Left forelimb (tissue), 1 donor: ENCODE measurements around the gene BCAM.
A peak's percentile ranks its signal among the peaks of the same experiment; 100 is the strongest.
"Not testable (repeated sequence)": the region's sequence is repeated elsewhere in the genome, so short reads cannot be mapped to it uniquely, and the experiment has no call there.

Experiments
- DNase-seq: peaks from one replicate; pipeline ENCODE4 v3.0.0-alpha.2; 2018; ENCODE audit warnings: low spot score

The BCAM gene

DNA sequence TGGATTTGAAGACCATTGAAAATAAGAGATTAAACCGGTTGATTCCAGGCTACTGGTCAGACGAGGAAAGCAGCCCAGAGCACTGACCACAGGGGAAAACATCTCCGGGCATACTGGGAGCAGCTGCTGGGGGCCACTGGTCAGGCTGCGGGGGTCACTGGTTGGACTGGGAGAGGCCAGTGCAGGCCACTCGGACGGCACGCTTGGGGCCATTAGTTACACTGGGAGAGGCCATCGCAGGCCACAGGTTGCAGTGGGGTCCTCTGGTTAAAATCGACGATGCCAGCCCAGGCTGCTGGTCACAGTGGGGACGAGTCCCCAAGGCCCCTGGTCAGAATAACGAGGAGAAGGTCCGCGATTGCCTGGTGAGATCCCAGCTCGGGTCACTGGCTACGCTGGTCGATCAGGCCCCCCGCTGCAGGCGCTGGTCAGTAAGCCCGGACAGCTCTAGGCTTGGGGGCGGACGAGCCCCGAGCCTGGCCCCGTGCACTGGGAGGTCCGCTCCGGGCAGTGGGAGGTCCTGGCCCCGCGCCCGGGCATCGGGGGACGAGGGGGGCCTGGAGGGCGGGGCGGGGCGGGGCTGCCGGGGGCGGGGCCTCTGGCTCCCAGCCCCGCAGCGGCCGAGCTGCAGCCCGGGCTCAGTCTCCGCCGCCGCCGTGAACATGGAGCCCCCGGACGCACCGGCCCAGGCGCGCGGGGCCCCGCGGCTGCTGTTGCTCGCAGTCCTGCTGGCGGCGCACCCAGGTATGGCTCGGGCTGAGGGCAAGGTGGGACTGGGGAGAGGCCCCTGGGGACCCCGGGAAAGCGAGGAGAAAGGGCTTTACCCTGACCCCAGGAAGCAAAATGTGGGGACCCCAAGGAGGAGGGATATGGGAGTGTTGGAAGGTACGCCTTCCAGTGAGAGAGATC lies at the start of gene BCAM:
Gene BCAM, plus strand, starts transcription at position 641 of the 909 bp plus-strand sequence. Its CDS starts 22 bp downstream, at position 663.
- DNase-seq: peak; percentile 91

- DNase-seq: no peak
Observed at GRCh38 chr19:44762038-44762437, 46.9 kb upstream of the BCAM start.

DNA sequence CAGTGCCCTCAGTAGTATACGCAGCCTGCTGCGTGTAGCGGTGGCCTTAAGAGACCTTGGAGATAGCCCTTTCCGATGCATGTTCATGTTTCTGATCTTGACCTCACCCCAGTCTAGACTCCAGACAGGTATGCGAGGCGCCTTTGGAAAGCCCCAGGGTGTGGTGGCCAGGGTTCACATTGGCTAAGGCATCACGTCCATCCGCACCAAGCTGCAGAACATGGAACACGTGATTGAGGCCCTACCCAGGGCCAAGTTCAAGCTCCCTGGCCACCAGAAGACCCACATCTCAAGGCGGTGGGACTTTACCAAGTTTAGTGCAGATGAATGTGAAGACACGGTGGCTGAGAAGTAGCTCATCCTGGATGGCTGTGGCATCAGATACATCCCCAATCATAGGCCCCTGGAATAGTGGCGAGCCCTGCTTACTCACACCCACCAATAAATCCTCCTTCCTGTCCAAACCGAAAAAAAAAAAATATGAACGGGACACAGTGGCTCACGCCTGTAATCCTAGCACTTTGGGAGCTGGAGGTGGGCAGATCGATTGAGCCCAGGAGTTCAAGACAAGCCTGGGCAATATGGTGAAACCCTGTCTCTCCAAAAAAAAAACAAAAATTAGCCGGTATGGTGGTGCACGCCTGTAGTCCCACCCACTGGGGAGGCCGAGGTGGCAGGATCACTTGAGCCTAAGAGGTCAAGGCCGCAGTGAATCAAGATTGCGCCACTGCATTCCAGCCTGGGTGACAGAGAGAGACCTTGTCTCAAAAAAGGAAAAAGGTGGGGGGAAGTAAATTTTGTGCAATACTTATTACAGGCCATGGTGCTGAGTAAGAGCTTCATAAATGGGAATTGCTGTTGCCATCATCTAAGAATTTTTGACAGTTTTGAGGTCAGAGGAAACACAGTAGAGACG lies 43.6 kb upstream of the BCAM start:
- no peak for DNase-seq

DNA sequence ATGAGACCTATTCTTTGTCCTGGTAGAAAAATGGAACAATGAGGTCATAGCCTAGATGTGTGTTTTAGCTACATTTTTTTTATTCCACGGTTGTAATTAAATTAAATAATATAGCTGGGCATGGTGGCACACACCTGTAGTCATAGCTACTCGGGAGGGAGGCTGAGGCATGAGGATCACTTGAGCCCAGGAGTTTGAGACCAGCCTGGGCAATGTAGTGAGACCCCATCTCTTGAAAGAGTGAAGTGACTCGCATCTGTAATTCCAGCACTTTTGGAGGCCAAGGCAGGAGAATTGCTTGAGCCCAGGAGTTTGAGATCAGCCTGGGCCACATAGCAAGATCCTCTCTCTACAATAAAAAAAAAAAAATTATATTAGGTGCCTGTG lies 43.0 kb upstream of the BCAM start:
- no peak for DNase-seq

DNA sequence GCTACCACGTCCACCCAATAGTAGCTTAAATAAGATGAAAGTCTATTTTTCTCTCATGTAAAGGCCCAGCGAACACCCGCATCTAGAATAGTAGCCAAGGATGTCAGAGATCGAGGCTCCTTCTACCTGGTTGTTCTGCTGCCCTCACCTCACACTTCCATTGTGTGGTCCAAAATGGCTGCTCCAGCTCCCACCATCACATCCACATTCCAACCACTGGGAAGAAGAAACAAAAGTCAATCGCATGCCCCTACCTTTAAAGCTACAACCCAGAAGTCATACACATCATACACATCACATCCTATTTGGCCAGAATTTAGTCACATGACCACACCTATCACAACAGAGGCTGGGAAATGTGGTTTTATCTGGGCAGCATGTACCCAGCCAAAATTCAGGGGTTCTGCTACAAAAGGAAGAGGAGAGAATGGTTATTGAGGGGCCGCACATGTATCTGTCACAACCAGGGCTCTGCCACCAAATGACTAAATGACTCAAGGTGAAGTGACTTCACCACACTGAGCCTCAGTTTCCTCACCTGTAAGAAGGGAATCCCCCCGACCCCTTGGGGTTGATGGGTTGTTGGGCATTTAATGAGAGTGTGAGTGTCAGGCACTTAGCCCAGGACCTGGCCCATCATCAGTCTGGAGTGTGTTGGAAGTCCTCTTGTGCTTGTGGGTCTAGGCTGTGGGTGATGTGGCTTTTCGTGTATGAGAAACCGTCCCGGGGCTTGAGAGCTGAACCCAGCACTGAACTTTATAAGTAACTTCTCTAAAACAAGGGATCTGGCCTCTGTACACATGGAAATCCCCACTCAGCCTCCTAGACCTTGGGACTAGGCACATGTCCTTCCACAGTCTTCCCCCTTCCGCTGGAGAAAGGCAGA lies 41.4 kb upstream of the BCAM start:
- no peak for DNase-seq

DNA sequence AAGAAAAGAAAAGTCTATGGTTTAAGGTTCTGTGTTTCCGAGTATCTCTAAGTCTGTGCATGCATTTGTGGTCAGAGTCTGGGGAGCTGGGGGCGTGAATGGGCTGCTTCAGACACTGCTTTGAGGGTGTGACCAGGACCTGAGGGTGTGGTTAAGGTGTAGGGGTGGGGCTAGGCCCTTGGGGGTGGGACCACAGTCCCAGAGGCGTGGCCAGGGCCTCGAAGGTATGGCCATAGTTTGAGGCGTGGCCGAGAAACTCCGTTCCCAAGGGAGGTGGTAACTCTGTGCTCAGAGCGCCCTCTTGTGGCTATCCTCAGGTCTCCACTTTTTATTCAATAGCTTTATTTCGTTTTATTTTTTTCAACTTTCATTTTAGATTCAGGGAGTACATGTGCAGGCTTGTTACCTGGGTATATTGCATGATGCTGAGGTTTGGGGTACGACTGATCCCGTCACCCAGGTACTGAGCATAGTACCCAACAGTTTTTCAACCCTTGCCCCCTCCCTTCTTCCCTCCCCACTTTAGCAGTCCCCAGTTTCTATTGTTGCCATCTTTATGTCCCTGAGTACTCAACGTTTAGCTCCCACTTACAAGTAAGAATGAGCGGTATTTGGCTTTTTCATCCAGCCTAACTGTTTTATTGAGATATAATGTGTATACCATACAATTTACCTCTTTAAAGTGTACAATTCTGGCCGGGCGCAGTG lies 38.2 kb upstream of the BCAM start:
- peak; percentile 80 for DNase-seq

GRCh38 chr19:44772144-44772543 lies 36.8 kb upstream of the BCAM start:
- not testable (repeated sequence) for DNase-seq

- no peak for DNase-seq
Observed at GRCh38 chr19:44772959-44773358, 35.9 kb upstream of the BCAM start.

- no peak for DNase-seq
Observed at GRCh38 chr19:44775676-44776240, 33.1 kb upstream of the BCAM start.

DNA sequence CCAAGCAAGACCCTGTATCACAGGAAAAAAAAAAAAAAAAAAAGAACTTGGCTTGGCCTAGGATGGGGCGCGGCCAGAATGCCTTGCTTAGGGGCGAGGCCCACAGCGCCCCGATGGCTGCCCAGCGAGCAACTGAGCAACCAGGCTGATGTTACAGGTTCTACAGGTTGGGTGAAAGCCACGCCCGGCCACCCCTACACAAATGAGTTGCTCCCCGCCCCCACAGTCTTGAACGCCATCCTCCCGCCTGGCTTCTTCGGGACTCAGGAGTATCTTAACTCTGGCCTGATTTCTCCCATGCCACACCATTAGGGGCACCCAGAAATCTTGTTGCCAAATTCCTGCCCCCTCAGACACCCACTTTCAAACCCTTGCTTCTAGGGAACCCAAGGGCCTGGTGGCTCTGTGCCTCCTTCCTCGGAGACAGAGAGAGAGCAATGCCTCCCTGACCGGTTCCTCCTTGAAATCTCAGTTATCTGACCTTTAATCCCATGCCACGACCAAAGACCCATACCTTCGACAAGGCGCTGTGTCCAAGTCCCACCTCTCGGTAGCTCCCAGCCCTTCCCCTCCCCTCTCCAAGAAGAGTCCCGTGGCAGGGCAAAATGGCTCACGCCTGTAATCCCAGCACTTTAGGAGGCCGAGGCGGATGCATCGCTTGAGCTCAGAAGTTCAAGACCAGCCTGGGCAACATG lies 32.4 kb upstream of the BCAM start:
- DNase-seq: no peak

DNA sequence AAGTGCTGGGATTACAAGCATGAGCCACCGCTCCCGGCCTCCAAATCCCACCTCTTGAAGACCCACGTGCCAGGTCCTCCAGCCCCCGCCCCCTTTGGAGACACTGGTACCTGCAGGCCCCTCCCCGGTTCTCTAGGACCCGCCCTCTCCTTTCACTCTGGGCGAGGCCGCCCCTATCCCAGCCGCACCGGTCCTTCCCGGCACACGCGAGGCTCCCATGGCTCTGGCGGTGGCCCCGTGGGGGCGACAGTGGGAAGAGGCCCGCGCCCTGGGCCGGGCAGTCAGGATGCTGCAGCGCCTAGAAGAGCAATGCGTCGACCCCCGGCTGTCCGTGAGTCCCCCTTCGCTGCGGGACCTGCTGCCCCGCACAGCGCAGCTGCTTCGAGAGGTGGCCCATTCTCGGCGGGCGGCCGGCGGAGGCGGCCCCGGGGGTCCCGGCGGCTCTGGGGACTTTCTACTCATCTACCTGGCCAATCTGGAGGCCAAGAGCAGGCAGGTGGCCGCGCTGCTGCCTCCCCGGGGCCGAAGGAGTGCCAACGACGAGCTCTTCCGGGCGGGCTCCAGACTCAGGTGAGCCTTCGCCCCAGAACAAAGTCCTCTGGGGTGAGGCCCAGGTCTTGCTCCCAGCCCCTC lies 31.1 kb upstream of the BCAM start, which contains the start of gene CBLC:
Gene CBLC, plus strand, starts transcription at position 176 of the 633 bp plus-strand sequence. Its CDS starts 42 bp downstream, at position 218.
- DNase-seq: no peak

DNA sequence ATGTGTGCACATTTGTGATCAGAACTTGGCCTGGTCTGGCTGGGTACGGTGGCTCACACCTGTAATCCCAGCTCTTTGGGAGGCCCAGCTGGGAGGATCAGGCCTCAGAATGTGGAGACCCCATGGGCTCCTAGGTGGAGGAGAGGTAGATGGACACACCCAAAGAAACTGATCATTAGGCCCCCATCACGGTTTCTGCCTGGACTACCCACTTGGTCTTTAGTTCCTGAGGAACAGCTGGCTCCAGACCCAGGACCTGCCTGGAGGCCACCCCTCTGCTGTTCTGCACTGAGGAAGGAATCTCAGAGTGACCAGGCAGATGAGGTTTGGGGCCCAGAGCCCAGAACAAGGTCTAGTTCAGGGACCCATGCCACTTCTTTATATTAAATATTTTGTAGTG lies 29.8 kb upstream of the BCAM start:
- DNase-seq: no peak

DNA sequence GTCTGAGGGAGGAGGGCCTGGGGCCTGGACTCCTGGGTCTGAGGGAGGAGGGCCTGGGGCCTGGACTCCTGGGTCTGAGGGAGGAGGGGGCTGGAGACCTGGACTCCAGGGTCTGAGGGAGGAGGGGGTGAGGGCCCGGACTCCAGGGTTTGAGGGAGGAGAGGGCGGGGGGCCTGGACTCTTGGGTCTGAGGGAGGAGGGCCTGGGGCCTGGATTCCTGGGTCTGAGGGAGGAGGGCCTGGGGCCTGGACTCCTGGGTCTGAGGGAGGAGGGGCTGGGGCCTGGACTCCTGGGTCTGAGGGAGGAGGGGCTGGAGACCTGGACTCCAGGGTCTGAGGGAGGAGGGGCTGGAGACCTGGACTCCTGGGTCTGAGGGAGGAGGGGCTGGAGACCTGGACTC lies 27.2 kb upstream of the BCAM start:
- not testable (repeated sequence) for DNase-seq

DNA sequence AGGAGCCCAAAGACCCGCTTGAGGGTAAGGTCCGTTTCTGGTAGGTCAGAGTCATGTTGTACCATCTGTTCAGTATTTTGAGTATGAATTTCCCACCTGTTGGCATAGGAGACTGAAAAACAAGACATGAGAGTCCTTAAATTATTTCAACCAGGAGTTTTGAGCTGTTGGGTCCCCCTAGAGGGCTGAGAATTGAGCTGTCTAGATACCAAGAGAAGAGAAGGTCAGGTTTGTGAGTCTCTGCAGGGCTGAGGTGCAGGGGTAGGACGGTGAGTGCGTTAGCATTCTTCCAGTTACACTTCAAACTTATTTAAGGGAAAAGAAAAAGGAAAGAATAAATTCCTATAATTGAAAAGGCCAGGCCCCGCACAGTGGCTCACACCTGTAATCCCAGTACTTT lies 26.2 kb upstream of the BCAM start:
- DNase-seq: no peak

DNA sequence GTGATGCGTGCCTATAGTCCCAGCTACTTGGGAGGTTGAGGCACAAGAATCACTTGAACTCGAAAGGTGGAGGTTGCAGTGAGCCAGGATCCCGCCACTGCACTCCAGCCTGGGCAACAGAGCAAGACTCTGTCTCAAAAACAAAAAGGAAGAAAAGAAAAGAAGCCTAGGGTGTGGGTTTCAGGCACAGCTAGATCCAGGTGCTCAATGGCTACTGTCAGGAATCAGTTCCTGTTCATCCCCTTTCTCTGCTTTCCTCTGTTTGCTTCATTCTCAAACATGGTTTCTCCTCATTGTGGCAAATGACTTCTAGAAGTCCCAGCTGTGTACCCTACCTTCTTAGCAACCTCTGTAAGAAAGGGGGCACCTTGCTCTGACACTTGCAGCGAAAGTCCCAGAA lies 25.4 kb upstream of the BCAM start:
- no peak for DNase-seq

GRCh38 chr19:44785271-44785670 lies 23.6 kb upstream of the BCAM start:
- DNase-seq: no peak

GRCh38 chr19:44785993-44786392 lies 22.9 kb upstream of the BCAM start:
- DNase-seq: no peak

GRCh38 chr19:44788971-44789370 lies 19.9 kb upstream of the BCAM start:
- DNase-seq: no peak

DNA sequence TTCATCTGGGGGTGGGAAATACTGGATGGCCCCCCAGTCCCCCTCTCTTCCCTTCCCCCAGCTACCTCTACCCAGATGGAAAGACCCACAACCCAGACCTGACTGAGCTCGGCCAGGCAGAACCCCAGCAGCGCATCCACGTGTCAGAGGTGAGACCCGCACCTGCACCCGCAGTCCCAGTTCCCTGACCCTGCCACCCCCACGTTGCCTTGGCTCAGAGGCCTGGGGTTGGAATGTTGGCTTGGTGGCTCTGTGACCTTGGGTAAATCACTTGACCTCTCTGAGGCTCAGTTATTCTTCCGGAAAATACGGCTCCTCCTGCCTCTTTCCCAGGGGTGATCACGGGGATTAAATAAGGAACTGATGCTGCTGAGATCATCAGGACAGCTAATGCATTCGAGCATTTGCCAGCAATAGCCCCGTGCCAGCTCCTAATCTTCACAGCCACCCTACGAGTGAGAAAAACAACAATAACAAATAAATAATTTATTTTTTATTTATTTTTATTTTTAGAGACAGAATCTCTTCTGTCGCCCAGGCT lies 18.9 kb upstream of the BCAM start:
- DNase-seq: no peak
